SK-N-SH (cell line): ENCODE results near the gene OBSCN.

ENCODE experiments used
- CTCF ChIP-seq: fragments of 200-600 bp; sonication (generic); IDR thresholded peaks from 2 replicates; pipeline ENCODE4 v1.6.1; 2017; ENCODE audit warnings: antibody characterized with exemption, mild to moderate bottlenecking, moderate library complexity
- EP300 ChIP-seq, 2 experiments: IDR thresholded peaks; 2 replicates each; pipeline versions ENCODE4 v1.4.0 to v1.6.1; 2012; ENCODE audit warnings: borderline replicate concordance in 1 of 2, low read depth in 1 of 2, low read length in 1 of 2
- GABPA ChIP-seq: IDR thresholded peaks from 2 replicates; pipeline ENCODE4 v1.4.0; 2012; ENCODE audit warnings: low read depth, mild to moderate bottlenecking
- POLR2AphosphoS5 ChIP-seq: IDR thresholded peaks from 2 replicates; pipeline ENCODE4 v1.6.1; 2012; ENCODE audit warnings: low read depth, low read length
- REST ChIP-seq: IDR thresholded peaks from 2 replicates; pipeline ENCODE4 v1.6.1; 2012; ENCODE audit warnings: mild to moderate bottlenecking, low read depth, low read length, moderate library complexity
- SIN3A ChIP-seq: IDR thresholded peaks from 2 replicates; pipeline ENCODE4 v1.6.1; 2012; ENCODE audit warnings: low read depth, mild to moderate bottlenecking, low read length, moderate library complexity, borderline replicate concordance
- TAF1 ChIP-seq: IDR thresholded peaks from 2 replicates; pipeline ENCODE4 v1.6.1; 2012; ENCODE audit warnings: low read depth, mild to moderate bottlenecking, low read length, moderate library complexity, borderline replicate concordance
- TF ChIP-seq, protein P1 (sequence below): IDR thresholded peaks from 2 replicates; pipeline ENCODE4 v1.4.0; 2012; ENCODE audit warnings: low read depth, borderline replicate concordance

DNA sequence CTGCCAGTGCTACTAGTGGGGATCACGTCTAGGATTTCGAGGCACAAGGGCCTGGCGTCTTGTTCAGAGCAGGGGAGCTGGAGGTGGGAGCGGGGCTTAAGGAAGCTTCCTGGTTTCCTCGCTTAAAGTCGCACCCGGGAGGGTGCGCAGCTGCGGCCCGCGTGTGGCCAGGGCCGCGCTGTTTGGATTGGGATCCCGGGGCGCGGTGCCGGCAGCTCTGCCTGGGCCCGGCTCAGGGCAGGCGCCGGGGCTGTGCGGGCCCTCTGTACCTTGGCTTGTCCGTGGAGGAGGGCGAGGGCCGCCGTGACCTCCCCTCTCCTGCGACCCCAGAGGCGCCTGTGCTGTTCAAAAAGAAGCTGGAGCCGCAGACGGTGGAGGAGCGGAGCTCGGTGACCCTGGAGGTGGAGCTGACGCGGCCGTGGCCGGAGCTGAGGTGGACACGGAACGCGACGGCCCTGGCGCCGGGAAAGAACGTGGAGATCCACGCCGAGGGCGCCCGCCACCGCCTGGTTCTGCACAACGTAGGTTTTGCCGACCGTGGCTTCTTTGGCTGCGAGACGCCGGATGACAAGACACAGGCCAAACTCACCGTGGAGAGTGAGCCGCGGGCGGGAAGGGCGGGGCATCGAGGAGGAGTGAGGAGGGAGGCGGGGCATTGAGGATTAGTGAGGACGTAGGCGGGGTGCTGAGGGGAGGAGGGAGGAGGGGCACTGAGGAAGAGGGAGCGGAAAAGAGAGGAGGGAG, 67.8 kb downstream of the OBSCN start:
- TF ChIP-seq TAF1 = no peak
- TF ChIP-seq CTCF = no peak
- TF ChIP-seq POLR2AphosphoS5 = no peak
- no peak for TF ChIP-seq GABPA
- no peak for TF ChIP-seq SIN3A
- TF ChIP-seq, protein P1, sequence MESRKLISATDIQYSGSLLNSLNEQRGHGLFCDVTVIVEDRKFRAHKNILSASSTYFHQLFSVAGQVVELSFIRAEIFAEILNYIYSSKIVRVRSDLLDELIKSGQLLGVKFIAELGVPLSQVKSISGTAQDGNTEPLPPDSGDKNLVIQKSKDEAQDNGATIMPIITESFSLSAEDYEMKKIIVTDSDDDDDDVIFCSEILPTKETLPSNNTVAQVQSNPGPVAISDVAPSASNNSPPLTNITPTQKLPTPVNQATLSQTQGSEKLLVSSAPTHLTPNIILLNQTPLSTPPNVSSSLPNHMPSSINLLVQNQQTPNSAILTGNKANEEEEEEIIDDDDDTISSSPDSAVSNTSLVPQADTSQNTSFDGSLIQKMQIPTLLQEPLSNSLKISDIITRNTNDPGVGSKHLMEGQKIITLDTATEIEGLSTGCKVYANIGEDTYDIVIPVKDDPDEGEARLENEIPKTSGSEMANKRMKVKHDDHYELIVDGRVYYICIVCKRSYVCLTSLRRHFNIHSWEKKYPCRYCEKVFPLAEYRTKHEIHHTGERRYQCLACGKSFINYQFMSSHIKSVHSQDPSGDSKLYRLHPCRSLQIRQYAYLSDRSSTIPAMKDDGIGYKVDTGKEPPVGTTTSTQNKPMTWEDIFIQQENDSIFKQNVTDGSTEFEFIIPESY = no peak
- TF ChIP-seq EP300 (IDR thresholded peaks at IDR 0.05; ENCODE audit: borderline replicate concordance in 1 of 2, low read depth in 1 of 2, low read length in 1 of 2) = no peak
- TF ChIP-seq REST = no peak
